ENCODE measurements around the gene NCAPD3. TPM values are rescaled to one million over a fixed set of nuclear protein-coding genes. Genes with fewer than 3 reads are reported as not detected.
A peak's percentile ranks its signal among the peaks of the same experiment; 100 is the strongest.

The NCAPD3 gene
- total and polyA plus RNA-seq, 4 donors: 14.1 to 35.4 (median 24.2) TPM

DNA sequence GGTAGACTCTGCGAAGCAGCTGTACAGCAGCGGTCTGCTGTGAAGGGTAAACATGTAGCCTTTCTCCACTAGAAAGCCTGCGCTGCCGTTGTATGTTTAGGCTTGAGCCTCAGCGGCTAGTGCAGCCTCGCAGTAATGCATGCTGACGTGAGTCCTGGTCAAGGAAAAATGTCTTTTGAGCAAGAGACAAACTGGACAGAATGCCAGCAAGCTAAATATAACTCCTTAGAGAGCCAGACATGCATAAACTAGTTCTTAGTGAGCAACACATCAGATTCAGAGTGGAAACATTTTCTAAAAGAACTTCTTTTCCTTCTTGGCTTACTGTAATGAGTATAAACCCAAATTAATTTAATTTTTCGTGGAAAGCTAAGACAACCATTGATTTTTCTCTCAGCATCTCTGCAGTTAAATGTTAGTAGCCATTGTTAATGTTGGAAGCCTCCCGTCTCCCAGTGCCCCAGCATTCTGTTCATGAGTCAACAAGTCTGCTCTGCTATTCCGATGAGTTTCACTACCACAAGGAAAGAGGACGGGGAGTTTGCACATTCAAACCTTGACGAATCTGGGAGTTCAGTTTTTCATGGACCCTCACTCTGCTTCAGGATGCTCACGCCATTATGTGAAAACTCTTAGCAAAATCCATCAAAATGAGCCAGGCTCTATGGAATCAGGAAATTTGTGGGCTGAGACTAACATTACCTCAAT is 103.5 kb downstream of the NCAPD3 start:
- no peak overlapping the region for H3K4me3 ChIP-seq (ENCODE audit: low read depth in 1 of 3, low read length in 3 of 3)
- no peaks in the 10 kb centered on the region for H3K36me3 ChIP-seq (ENCODE audit: control insufficient read depth in 4 of 4, insufficient read depth in 3 of 4, low read depth in 1 of 4, low read length in 3 of 4)
- H3K27ac ChIP-seq (ENCODE audit: low read depth in 1 of 2, low read length in 2 of 2): peak overlapping the region in 1 of 2 donors; percentile 1
- H3K27me3 ChIP-seq (ENCODE audit: control insufficient read depth in 4 of 4, insufficient read depth in 4 of 4, low read length in 3 of 4): no peaks in the 10 kb centered on the region
- H3K9me3 ChIP-seq (ENCODE audit: control insufficient read depth in 4 of 4, low read length in 3 of 4): no peaks in the 10 kb centered on the region
- WGBS: 64% methylated on average over 13 of the region's 13 CpGs
- DNase-seq (ENCODE audit: low spot score): no peak
- H3K9ac ChIP-seq (ENCODE audit: low read depth in 1 of 2, low read length in 2 of 2): no peak overlapping the region
- TF ChIP-seq, protein P1, sequence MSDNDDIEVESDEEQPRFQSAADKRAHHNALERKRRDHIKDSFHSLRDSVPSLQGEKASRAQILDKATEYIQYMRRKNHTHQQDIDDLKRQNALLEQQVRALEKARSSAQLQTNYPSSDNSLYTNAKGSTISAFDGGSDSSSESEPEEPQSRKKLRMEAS (IDR thresholded peaks at IDR 0.05): no peak
- no peak for TF ChIP-seq JUND (IDR thresholded peaks at IDR 0.05)
- TF ChIP-seq, protein P2, sequence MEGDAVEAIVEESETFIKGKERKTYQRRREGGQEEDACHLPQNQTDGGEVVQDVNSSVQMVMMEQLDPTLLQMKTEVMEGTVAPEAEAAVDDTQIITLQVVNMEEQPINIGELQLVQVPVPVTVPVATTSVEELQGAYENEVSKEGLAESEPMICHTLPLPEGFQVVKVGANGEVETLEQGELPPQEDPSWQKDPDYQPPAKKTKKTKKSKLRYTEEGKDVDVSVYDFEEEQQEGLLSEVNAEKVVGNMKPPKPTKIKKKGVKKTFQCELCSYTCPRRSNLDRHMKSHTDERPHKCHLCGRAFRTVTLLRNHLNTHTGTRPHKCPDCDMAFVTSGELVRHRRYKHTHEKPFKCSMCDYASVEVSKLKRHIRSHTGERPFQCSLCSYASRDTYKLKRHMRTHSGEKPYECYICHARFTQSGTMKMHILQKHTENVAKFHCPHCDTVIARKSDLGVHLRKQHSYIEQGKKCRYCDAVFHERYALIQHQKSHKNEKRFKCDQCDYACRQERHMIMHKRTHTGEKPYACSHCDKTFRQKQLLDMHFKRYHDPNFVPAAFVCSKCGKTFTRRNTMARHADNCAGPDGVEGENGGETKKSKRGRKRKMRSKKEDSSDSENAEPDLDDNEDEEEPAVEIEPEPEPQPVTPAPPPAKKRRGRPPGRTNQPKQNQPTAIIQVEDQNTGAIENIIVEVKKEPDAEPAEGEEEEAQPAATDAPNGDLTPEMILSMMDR (IDR thresholded peaks at IDR 0.05; ENCODE audit: low read depth, low read length, missing input control): no peak
- TF ChIP-seq, protein P3, sequence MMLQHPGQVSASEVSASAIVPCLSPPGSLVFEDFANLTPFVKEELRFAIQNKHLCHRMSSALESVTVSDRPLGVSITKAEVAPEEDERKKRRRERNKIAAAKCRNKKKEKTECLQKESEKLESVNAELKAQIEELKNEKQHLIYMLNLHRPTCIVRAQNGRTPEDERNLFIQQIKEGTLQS (IDR thresholded peaks at IDR 0.05): no peak
- no peak for TF ChIP-seq FOXA1 (IDR thresholded peaks at IDR 0.05)
- no peak for TF ChIP-seq RXRA (IDR thresholded peaks at IDR 0.05)
- TF ChIP-seq TAF1 (conservative IDR thresholded peaks at IDR 0.05): no peak
- no peak for TF ChIP-seq RAD21 (IDR thresholded peaks at IDR 0.05)
- no peak for TF ChIP-seq GABPA (IDR thresholded peaks at IDR 0.05 in 1 of 2, conservative IDR thresholded peaks at IDR 0.05 in 1 of 2)
- TF ChIP-seq FOXA2 (IDR thresholded peaks at IDR 0.05): no peak
- TF ChIP-seq HNF4G (IDR thresholded peaks at IDR 0.05): no peak
- TF ChIP-seq NR2F2 (IDR thresholded peaks at IDR 0.05): no peak
- TF ChIP-seq HNF4A (conservative IDR thresholded peaks at IDR 0.05): no peak
- TF ChIP-seq, protein P4, sequence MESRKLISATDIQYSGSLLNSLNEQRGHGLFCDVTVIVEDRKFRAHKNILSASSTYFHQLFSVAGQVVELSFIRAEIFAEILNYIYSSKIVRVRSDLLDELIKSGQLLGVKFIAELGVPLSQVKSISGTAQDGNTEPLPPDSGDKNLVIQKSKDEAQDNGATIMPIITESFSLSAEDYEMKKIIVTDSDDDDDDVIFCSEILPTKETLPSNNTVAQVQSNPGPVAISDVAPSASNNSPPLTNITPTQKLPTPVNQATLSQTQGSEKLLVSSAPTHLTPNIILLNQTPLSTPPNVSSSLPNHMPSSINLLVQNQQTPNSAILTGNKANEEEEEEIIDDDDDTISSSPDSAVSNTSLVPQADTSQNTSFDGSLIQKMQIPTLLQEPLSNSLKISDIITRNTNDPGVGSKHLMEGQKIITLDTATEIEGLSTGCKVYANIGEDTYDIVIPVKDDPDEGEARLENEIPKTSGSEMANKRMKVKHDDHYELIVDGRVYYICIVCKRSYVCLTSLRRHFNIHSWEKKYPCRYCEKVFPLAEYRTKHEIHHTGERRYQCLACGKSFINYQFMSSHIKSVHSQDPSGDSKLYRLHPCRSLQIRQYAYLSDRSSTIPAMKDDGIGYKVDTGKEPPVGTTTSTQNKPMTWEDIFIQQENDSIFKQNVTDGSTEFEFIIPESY (IDR thresholded peaks at IDR 0.05): no peak
- TF ChIP-seq YY1 (IDR thresholded peaks at IDR 0.05): no peak
- TF ChIP-seq EGR1 (IDR thresholded peaks at IDR 0.05; ENCODE audit: low read depth in 2 of 2): no peak
- H3K4me1 ChIP-seq (ENCODE audit: control insufficient read depth in 4 of 4, insufficient read depth in 4 of 4, low read length in 3 of 4): peaks cover 0 to 3% (median 0%) of the 10 kb centered on the region in 4 donors

DNA sequence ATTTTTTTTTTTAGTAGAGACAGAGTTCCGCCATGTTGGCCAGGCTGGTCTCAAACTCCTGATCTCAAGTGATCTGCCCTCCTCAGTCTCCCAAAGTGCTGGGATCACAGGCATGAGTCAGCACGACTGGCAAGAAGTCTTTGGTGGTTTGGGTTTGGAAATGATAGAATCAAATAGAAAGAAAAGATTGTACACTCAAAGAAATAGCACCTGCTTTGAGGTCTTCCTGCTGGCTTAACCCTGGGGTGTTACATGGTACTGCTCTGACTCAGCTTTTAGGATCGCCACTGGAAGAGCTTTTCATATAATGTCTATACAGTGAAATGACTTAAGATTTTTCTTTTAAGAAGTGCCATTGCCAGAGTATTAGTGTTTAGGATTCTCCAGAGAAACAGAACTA is 104.7 kb downstream of the NCAPD3 start:
- 89% methylated on average over 3 of the region's 3 CpGs for WGBS
- no peak for DNase-seq (ENCODE audit: low spot score)
- Histone ChIP-seq H3K4me3 (ENCODE audit: low read depth in 1 of 3, low read length in 3 of 3) (no peak overlapping the region), H3K36me3 (ENCODE audit: control insufficient read depth in 4 of 4, insufficient read depth in 3 of 4, low read depth in 1 of 4, low read length in 3 of 4) (no peaks in the 10 kb centered on the region), H3K9me3 (ENCODE audit: control insufficient read depth in 4 of 4, low read length in 3 of 4) (no peaks in the 10 kb centered on the region), H3K27ac (ENCODE audit: low read depth in 1 of 2, low read length in 2 of 2) (no peak overlapping the region), H3K4me1 (ENCODE audit: control insufficient read depth in 4 of 4, insufficient read depth in 4 of 4, low read length in 3 of 4) (no peaks in the 10 kb centered on the region), H3K9ac (ENCODE audit: low read depth in 1 of 2, low read length in 2 of 2) (no peak overlapping the region), H3K27me3 (ENCODE audit: control insufficient read depth in 4 of 4, insufficient read depth in 4 of 4, low read length in 3 of 4) (no peaks in the 10 kb centered on the region)
- no peak for TF ChIP-seq FOXA1 (IDR thresholded peaks at IDR 0.05)
- TF ChIP-seq EGR1 (IDR thresholded peaks at IDR 0.05; ENCODE audit: low read depth in 2 of 2): no peak
- TF ChIP-seq, protein P1 (IDR thresholded peaks at IDR 0.05): no peak
- TF ChIP-seq, protein P5, sequence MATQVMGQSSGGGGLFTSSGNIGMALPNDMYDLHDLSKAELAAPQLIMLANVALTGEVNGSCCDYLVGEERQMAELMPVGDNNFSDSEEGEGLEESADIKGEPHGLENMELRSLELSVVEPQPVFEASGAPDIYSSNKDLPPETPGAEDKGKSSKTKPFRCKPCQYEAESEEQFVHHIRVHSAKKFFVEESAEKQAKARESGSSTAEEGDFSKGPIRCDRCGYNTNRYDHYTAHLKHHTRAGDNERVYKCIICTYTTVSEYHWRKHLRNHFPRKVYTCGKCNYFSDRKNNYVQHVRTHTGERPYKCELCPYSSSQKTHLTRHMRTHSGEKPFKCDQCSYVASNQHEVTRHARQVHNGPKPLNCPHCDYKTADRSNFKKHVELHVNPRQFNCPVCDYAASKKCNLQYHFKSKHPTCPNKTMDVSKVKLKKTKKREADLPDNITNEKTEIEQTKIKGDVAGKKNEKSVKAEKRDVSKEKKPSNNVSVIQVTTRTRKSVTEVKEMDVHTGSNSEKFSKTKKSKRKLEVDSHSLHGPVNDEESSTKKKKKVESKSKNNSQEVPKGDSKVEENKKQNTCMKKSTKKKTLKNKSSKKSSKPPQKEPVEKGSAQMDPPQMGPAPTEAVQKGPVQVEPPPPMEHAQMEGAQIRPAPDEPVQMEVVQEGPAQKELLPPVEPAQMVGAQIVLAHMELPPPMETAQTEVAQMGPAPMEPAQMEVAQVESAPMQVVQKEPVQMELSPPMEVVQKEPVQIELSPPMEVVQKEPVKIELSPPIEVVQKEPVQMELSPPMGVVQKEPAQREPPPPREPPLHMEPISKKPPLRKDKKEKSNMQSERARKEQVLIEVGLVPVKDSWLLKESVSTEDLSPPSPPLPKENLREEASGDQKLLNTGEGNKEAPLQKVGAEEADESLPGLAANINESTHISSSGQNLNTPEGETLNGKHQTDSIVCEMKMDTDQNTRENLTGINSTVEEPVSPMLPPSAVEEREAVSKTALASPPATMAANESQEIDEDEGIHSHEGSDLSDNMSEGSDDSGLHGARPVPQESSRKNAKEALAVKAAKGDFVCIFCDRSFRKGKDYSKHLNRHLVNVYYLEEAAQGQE (IDR thresholded peaks at IDR 0.05): no peak
- no peak for TF ChIP-seq GABPA (IDR thresholded peaks at IDR 0.05 in 1 of 2, conservative IDR thresholded peaks at IDR 0.05 in 1 of 2)
- no peak for TF ChIP-seq HNF4G (IDR thresholded peaks at IDR 0.05)
- TF ChIP-seq YY1 (IDR thresholded peaks at IDR 0.05): no peak
- TF ChIP-seq, protein P4 (IDR thresholded peaks at IDR 0.05): no peak
- no peak for TF ChIP-seq FOXA2 (IDR thresholded peaks at IDR 0.05)
- TF ChIP-seq JUND (IDR thresholded peaks at IDR 0.05): no peak

Measured in liver (tissue), 9 donors.